T-helper 1 cell treated with Interleukin-12 subunit alpha and Interleukin-12 subunit beta and Interleukin-4 antibody, amounts not matched to agents 30 μg/mL and 1 μg/mL, for 36 hours (primary cell): ENCODE measurements around the gene NEURL1B.
A peak's percentile ranks its signal among the peaks of the same experiment; 100 is the strongest.

Experiments used
- H3K27ac Mint-ChIP-seq: one replicate; pipeline ENCODE4 v1.8.0; 2021; ENCODE audit warnings: mild to moderate bottlenecking, mixed read lengths
- H3K27me3 Mint-ChIP-seq: one replicate; pipeline ENCODE4 v1.8.0; 2021; ENCODE audit warnings: low read depth, mixed read lengths
- H3K36me3 Mint-ChIP-seq: one replicate; pipeline ENCODE4 v1.8.0; 2021; ENCODE audit warnings: low read depth, mixed read lengths
- H3K4me1 Mint-ChIP-seq: one replicate; pipeline ENCODE4 v1.8.0; 2021; ENCODE audit warnings: low read depth, mixed read lengths
- H3K4me3 Mint-ChIP-seq: one replicate; pipeline ENCODE4 v1.8.0; 2021; ENCODE audit warnings: mild to moderate bottlenecking, moderate library complexity, mixed read lengths
- H3K9me3 Mint-ChIP-seq: one replicate; pipeline ENCODE4 v1.8.0; 2021; ENCODE audit warnings: mixed read lengths

Gene NEURL1B

DNA sequence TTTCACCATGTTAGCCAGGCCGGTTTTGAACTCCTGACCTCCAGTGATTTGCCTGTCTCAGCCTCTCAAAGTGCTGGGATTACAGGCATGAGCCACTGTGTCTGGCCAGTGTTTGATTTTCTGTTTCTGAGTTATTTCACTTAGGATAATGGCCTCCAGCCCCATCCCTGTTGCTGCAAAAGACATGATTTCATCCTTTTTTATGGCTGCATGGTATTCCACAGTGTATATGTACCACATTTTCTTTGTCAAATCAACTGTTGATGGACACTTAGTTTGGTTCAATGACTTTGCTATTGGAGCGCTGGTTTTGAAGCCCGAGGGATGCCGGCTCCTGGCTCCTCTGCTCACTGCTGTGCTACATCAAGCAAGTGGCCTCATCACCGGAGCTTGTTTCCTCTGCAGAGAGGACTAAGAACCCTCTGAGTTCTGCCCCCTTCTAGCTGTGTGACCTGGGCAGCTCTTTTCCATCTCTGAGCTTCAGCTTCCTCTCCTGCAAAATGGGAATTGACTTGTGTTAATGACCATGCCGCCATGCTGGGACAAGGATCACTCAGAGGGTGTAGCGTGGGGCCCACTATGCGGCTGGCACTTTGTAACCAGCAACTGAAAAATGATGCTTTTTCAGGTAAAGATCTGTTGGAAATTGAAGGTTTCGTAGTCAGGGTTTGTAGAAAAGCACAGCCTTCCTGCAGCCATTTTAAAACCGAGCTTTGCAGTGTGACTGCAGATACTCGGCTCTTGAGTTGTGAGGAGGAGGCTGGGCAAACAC lies 4.6 kb upstream of the NEURL1B start:
- no peaks in the 10 kb centered on the region for H3K9me3 Mint-ChIP-seq
- H3K27me3 Mint-ChIP-seq = peaks cover 17% of the 10 kb centered on the region
- no peaks in the 10 kb centered on the region for H3K36me3 Mint-ChIP-seq
- peaks cover 7% of the 10 kb centered on the region for H3K4me1 Mint-ChIP-seq
- no peak overlapping the region for H3K27ac Mint-ChIP-seq
- H3K4me3 Mint-ChIP-seq = no peak overlapping the region

GRCh38 chr5:172637110-172637580 lies 3.9 kb upstream of the NEURL1B start:
- H3K36me3 Mint-ChIP-seq = no peaks in the 10 kb centered on the region
- H3K4me1 Mint-ChIP-seq = peaks cover 10% of the 10 kb centered on the region
- no peaks in the 10 kb centered on the region for H3K9me3 Mint-ChIP-seq
- H3K27me3 Mint-ChIP-seq = peaks cover 20% of the 10 kb centered on the region
- no peak overlapping the region for H3K4me3 Mint-ChIP-seq
- H3K27ac Mint-ChIP-seq = no peak overlapping the region

DNA sequence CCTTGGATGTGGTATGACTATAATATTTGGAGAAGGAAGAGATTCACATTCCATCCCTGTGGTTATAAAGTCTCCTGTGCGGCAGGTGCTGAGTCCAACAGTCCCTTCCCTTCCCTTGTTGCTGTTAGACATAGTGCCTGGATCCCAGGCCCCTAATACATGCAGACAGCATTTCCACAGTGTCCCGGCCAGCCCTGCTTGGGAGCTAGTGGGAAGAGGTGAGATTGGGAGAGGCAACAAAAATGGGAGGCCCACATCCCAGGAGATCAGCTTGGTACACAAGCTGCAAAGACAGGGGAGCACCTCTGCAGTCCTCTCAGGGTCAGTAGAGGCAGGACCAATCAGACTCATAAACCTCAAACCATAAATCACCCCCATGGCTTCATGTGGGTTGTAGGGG lies 3.3 kb upstream of the NEURL1B start:
- Mint-ChIP-seq H3K9me3 (no peaks in the 10 kb centered on the region), H3K27me3 (peaks cover 26% of the 10 kb centered on the region), H3K36me3 (no peaks in the 10 kb centered on the region), H3K4me1 (peaks cover 11% of the 10 kb centered on the region), H3K4me3 (no peak overlapping the region), H3K27ac (no peak overlapping the region)

- Mint-ChIP-seq H3K27ac (no peak overlapping the region), H3K27me3 (peaks cover 32% of the 10 kb centered on the region), H3K4me3 (no peak overlapping the region), H3K9me3 (no peaks in the 10 kb centered on the region), H3K4me1 (peaks cover 11% of the 10 kb centered on the region), H3K36me3 (no peaks in the 10 kb centered on the region)
Measured at GRCh38 chr5:172638209-172638768, 2.8 kb upstream of the NEURL1B start.

GRCh38 chr5:172640139-172640538 lies 924 bp upstream of the NEURL1B start:
- H3K27ac Mint-ChIP-seq = no peak overlapping the region
- H3K36me3 Mint-ChIP-seq = no peaks in the 10 kb centered on the region
- H3K4me1 Mint-ChIP-seq = peaks cover 14% of the 10 kb centered on the region
- H3K9me3 Mint-ChIP-seq = no peaks in the 10 kb centered on the region
- H3K4me3 Mint-ChIP-seq = peak overlapping the region; percentile 33
- H3K27me3 Mint-ChIP-seq = peaks cover 49% of the 10 kb centered on the region

GRCh38 chr5:172641359-172642050 lies 442 bp downstream of the NEURL1B start:
- Mint-ChIP-seq H3K27me3 (peaks cover 57% of the 10 kb centered on the region), H3K9me3 (no peaks in the 10 kb centered on the region), H3K36me3 (no peaks in the 10 kb centered on the region), H3K27ac (no peak overlapping the region), H3K4me3 (peak overlapping the region; percentile 48), H3K4me1 (peaks cover 14% of the 10 kb centered on the region)

- H3K4me3 Mint-ChIP-seq = peak overlapping the region; percentile 48
- no peaks in the 10 kb centered on the region for H3K36me3 Mint-ChIP-seq
- peaks cover 14% of the 10 kb centered on the region for H3K4me1 Mint-ChIP-seq
- H3K9me3 Mint-ChIP-seq = no peaks in the 10 kb centered on the region
- H3K27me3 Mint-ChIP-seq = peaks cover 57% of the 10 kb centered on the region
- H3K27ac Mint-ChIP-seq = no peak overlapping the region
Measured at GRCh38 chr5:172642051-172642409, 967 bp downstream of the NEURL1B start.

GRCh38 chr5:172642486-172642885 lies 1.4 kb downstream of the NEURL1B start:
- peak overlapping the region; percentile 48 for H3K4me3 Mint-ChIP-seq
- H3K9me3 Mint-ChIP-seq = no peaks in the 10 kb centered on the region
- H3K27ac Mint-ChIP-seq = no peak overlapping the region
- peaks cover 14% of the 10 kb centered on the region for H3K4me1 Mint-ChIP-seq
- H3K36me3 Mint-ChIP-seq = no peaks in the 10 kb centered on the region
- H3K27me3 Mint-ChIP-seq = peaks cover 57% of the 10 kb centered on the region

DNA sequence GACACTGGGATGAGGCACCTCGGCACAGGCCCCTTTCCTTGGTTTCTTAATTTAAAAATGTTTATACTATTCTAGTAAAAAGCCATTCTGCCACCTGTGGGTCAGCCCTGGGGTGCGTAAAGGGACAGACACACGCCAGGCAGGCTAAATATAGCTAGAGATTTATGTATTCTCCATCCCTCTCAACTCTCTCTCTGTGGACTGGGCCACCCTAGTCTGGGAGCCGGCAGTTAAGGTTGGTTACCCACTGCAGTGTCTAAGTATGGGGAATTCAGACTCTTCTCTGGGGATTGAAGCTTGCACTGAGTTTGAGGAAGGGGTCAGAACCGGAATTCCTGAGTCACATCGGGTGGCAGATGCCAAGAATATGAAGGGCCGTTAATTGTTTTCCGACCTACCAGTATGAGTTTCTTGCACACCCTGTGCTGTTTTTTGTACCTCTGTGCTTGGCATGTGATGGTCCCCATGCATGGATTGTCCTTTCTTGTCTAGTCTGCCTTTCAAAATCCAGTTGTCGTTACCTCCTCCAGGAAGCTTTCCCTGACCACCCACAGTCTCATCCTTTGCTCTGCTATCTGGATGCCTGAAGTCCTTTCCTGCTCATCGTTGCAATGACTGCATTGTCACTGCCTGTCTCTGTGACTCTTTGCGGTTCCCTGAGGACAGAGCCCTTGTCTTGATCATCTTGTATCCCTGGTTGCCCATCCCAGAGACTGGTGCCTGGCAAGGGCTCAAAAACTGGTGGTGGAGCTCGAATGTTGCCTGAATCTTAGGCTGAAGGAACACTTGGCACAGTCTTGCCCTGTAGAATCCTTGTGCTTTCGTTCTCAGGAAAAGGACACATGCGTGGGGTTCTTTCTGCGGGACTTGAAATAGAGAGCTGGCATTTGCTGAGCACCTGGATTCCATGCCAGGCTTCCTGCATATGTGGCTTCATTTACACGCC lies 2.1 kb downstream of the NEURL1B start:
- Mint-ChIP-seq H3K36me3 (no peaks in the 10 kb centered on the region), H3K4me3 (peak overlapping the region; percentile 26), H3K9me3 (no peaks in the 10 kb centered on the region), H3K27me3 (peaks cover 57% of the 10 kb centered on the region), H3K27ac (no peak overlapping the region), H3K4me1 (peaks cover 14% of the 10 kb centered on the region)

- H3K4me3 Mint-ChIP-seq = no peak overlapping the region
- H3K4me1 Mint-ChIP-seq = peaks cover 14% of the 10 kb centered on the region
Measured at GRCh38 chr5:172644266-172644665, 3.2 kb downstream of the NEURL1B start.

DNA sequence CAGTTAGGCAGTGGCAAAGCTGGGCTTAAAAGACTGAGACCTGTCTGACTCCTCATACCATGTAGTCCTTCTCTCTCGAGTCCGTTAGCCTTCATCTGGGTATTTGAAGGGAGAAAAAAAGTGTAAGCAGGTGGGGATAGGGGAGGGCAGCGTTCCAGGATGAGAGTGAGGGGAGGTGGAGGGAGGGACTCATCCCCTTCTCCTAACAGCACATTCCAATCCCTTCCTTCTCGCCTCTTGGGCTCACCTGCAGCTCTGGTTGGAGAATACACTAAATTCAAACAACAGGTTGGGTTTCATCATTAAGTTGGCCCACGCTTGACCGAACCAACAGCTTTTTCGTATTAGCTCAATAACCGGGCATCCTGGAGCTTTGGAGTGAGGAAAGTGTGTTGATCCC lies 3.6 kb downstream of the NEURL1B start:
- peaks cover 14% of the 10 kb centered on the region for H3K4me1 Mint-ChIP-seq
- H3K36me3 Mint-ChIP-seq = no peaks in the 10 kb centered on the region
- H3K4me3 Mint-ChIP-seq = no peak overlapping the region
- H3K9me3 Mint-ChIP-seq = no peaks in the 10 kb centered on the region
- H3K27me3 Mint-ChIP-seq = peaks cover 48% of the 10 kb centered on the region
- no peak overlapping the region for H3K27ac Mint-ChIP-seq

More at GRCh38 chr5:172644266-172644665, 3.2 kb downstream of the NEURL1B start:
- Mint-ChIP-seq H3K36me3 (no peaks in the 10 kb centered on the region), H3K27me3 (peaks cover 52% of the 10 kb centered on the region), H3K9me3 (no peaks in the 10 kb centered on the region), H3K27ac (no peak overlapping the region)

DNA sequence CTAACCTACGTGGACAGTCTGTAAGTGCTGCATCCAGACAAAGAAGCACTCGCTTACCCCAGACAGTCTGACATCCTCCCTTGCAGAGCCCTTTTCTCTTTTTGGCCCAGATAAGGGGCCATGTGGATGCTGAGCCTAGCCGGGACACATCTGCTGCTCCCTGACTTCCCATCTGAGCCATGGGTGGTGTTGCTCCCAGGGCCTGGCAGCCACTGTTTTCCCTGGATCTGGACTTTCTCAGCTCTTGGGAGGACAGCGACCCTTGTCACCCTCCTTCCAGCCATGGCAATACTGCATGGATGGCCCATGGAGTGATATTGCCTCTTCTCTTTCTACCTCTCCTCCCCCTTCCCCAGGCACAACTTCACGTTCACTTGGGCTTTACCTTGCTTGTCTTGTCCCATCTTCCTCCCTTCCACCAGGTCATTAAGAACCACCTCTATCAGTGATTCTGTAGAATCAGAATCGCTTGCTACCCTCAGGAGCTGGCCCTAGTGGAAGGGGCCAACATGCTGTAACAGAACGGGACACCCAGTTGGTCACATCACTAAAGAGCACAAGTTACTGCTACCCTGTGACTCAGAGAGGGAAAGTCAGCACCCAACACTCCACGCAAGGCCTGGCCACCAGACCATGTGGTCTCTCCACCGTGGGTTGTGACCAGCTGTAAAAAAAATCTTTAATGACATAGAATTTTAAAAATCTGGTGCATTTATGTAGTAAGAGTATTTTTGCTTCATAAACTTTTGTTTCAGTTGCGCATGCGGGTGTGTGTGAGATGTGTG lies 4.4 kb downstream of the NEURL1B start:
- Mint-ChIP-seq H3K27me3 (peaks cover 42% of the 10 kb centered on the region), H3K36me3 (no peaks in the 10 kb centered on the region), H3K27ac (no peak overlapping the region), H3K9me3 (no peaks in the 10 kb centered on the region), H3K4me3 (no peak overlapping the region), H3K4me1 (peaks cover 10% of the 10 kb centered on the region)

- Mint-ChIP-seq H3K27ac (no peak overlapping the region), H3K36me3 (no peaks in the 10 kb centered on the region), H3K4me1 (peaks cover 7% of the 10 kb centered on the region)
Measured at GRCh38 chr5:172646716-172647285, 5.7 kb downstream of the NEURL1B start.

More at GRCh38 chr5:172646716-172647285, 5.7 kb downstream of the NEURL1B start:
- Mint-ChIP-seq H3K9me3 (no peaks in the 10 kb centered on the region), H3K27me3 (peaks cover 40% of the 10 kb centered on the region), H3K4me3 (no peak overlapping the region)
